Liver (tissue), 9 donors: ENCODE results near the gene CFAP126. TPM values are rescaled to one million over a fixed set of nuclear protein-coding genes. Genes with fewer than 3 reads are reported as not detected.
A peak's percentile ranks its signal among the peaks of the same experiment; 100 is the strongest.
"Not testable (repeated sequence)": the region's sequence is repeated elsewhere in the genome, so short reads cannot be mapped to it uniquely, and the experiment has no call there.

Experiments used
- DNase-seq: peaks from one replicate; pipeline ENCODE4 v3.0.0-alpha.2; 2017; ENCODE audit warnings: low spot score
- H3K27ac ChIP-seq, 2 donors: one replicate each; pipeline ENCODE4 v1.7.0; 2013; ENCODE audit warnings: inconsistent platforms in 2 of 2, low read length in 2 of 2, control low read depth in 1 of 2, low read depth in 1 of 2, mild to moderate bottlenecking in 1 of 2
- H3K27me3 ChIP-seq, 4 donors: one replicate each; pipeline versions ENCODE4 v1.6.1 to v1.7.0; 2013; ENCODE audit warnings: low read length in 3 of 4, inconsistent platforms in 1 of 4, mild to moderate bottlenecking in 1 of 4, moderate library complexity in 1 of 4; ENCODE audit not compliant: control insufficient read depth in 4 of 4, insufficient read depth in 4 of 4
- H3K36me3 ChIP-seq, 4 donors: one replicate each; pipeline versions ENCODE4 v1.6.1 to v1.7.0; 2013; ENCODE audit warnings: low read length in 3 of 4, mild to moderate bottlenecking in 3 of 4, low read depth in 1 of 4, moderate library complexity in 1 of 4; ENCODE audit not compliant: control insufficient read depth in 4 of 4, insufficient read depth in 3 of 4
- H3K4me1 ChIP-seq, 4 donors: one replicate each; pipeline versions ENCODE4 v1.6.1 to v1.7.0; 2013; ENCODE audit warnings: low read length in 3 of 4, mild to moderate bottlenecking in 3 of 4, moderate library complexity in 1 of 4; ENCODE audit not compliant: control insufficient read depth in 4 of 4, insufficient read depth in 4 of 4
- H3K4me3 ChIP-seq, 3 donors: one replicate each; pipeline versions ENCODE4 v1.6.1 to v1.7.0; 2013; ENCODE audit warnings: low read length in 3 of 3, control low read depth in 1 of 3, low read depth in 1 of 3, mild to moderate bottlenecking in 1 of 3
- H3K9ac ChIP-seq, 2 donors: one replicate each; pipeline ENCODE4 v1.7.0; 2013; ENCODE audit warnings: low read length in 2 of 2, mild to moderate bottlenecking in 2 of 2, moderate library complexity in 2 of 2, control low read depth in 1 of 2, low read depth in 1 of 2
- H3K9me3 ChIP-seq, 4 donors: one replicate each; pipeline versions ENCODE4 v1.6.1 to v1.7.0; 2013; ENCODE audit warnings: low read length in 3 of 4; ENCODE audit not compliant: control insufficient read depth in 4 of 4
- CTCF ChIP-seq: fragments of 150-350 bp; IDR thresholded peaks from 2 replicates; pipeline ENCODE4 v1.5.1; 2017; ENCODE audit warnings: improper control_type of control experiment, low read depth, low read length; ENCODE audit not compliant: missing input control
- EGR1 ChIP-seq, 2 donors: IDR thresholded peaks; 2 replicates each; pipeline ENCODE4 v1.6.1; 2016 to 2018; ENCODE audit warnings: antibody characterized with exemption in 2 of 2, low read depth in 2 of 2
- FOXA1 ChIP-seq: IDR thresholded peaks from 2 replicates; pipeline ENCODE4 v1.6.1; 2016; ENCODE audit warnings: antibody characterized with exemption
- FOXA2 ChIP-seq: IDR thresholded peaks from 2 replicates; pipeline ENCODE4 v1.6.1; 2016; ENCODE audit warnings: antibody characterized with exemption
- GABPA ChIP-seq, 2 donors: IDR thresholded peaks in 1 of 2; conservative IDR thresholded peaks in 1 of 2; 2 replicates each; pipeline ENCODE4 v1.6.1; 2016; ENCODE audit warnings: antibody characterized with exemption in 2 of 2, mild to moderate bottlenecking in 1 of 2, moderate library complexity in 1 of 2
- HNF4A ChIP-seq, 2 donors: conservative IDR thresholded peaks; 2 replicates each; pipeline ENCODE4 v1.6.1; 2016; ENCODE audit warnings: antibody characterized with exemption in 2 of 2, mild to moderate bottlenecking in 2 of 2
- HNF4G ChIP-seq: IDR thresholded peaks from 2 replicates; pipeline ENCODE4 v1.6.1; 2016; ENCODE audit warnings: antibody characterized with exemption
- JUND ChIP-seq, 2 donors: IDR thresholded peaks; 2 replicates each; pipeline ENCODE4 v1.6.1; 2016; ENCODE audit warnings: antibody characterized with exemption in 2 of 2
- NR2F2 ChIP-seq: IDR thresholded peaks from 2 replicates; pipeline ENCODE4 v1.6.1; 2016; ENCODE audit warnings: antibody characterized with exemption
- RAD21 ChIP-seq, 2 donors: IDR thresholded peaks; 2 replicates each; pipeline ENCODE4 v1.6.1; 2016; ENCODE audit warnings: antibody characterized with exemption in 2 of 2, mild to moderate bottlenecking in 2 of 2
- RXRA ChIP-seq, 2 donors: IDR thresholded peaks; 2 replicates each; pipeline ENCODE4 v1.6.1; 2017 to 2018; ENCODE audit warnings: antibody characterized with exemption in 2 of 2, mild to moderate bottlenecking in 1 of 2
- SP1 ChIP-seq: IDR thresholded peaks from 2 replicates; pipeline ENCODE4 v1.6.1; 2018; ENCODE audit warnings: antibody characterized with exemption, mild to moderate bottlenecking
- TAF1 ChIP-seq: conservative IDR thresholded peaks from 2 replicates; pipeline ENCODE4 v1.6.1; 2016; ENCODE audit warnings: antibody characterized with exemption, mild to moderate bottlenecking
- YY1 ChIP-seq: IDR thresholded peaks from 2 replicates; pipeline ENCODE4 v1.6.1; 2016; ENCODE audit warnings: antibody characterized with exemption, mild to moderate bottlenecking
- WGBS: extraction: QIAGEN DNeasy Blood & Tissue Kit; methylation state at CpG from one replicate; pipeline ENCODE4 v1.1.7; 2013; 5-methylcytosine and 5-hydroxymethylcytosine counted together
- polyA plus RNA-seq, 2 donors: library from polyadenylated mRNA; stranded (reverse) in 1 of 2; unstranded in 1 of 2; fragments of 200-250 nt in 1 of 2; fragments of >200 nt in 1 of 2; fragmentation: Nextera tagmentation in 1 of 2; extraction: Ambion mirVana in 1 of 2; gene quantifications; one replicate each; pipeline versions ENCODE4 v1.2.1 to v1.2.3, GENCODE V29; 2013 to 2015
- total RNA-seq, 2 donors: library from RNA; depleted of rRNA; stranded (reverse); fragments of >200 nt; gene quantifications; one replicate each; pipeline ENCODE4 v1.2.3, GENCODE V29; 2014
- TF ChIP-seq, protein P1 (sequence below): IDR thresholded peaks from 2 replicates; pipeline ENCODE4 v1.6.1; 2016; ENCODE audit warnings: antibody characterized with exemption
- TF ChIP-seq, protein P2 (sequence below): IDR thresholded peaks from 2 replicates; pipeline ENCODE4 v1.6.1; 2016; ENCODE audit warnings: antibody characterized with exemption
- TF ChIP-seq, protein P3 (sequence below): IDR thresholded peaks from 2 replicates; pipeline ENCODE4 v1.6.1; 2016; ENCODE audit warnings: antibody characterized with exemption
- TF ChIP-seq, protein P4 (sequence below): IDR thresholded peaks from 2 replicates; pipeline ENCODE4 v1.6.1; 2016; ENCODE audit warnings: antibody characterized with exemption, mild to moderate bottlenecking
- donor health status: healthy.
- donor health status: healthy.
- donor health status: healthy.
- donor health status: healthy.
- donor health status: healthy.

The CFAP126 gene
- total and polyA plus RNA-seq, 4 donors = not detected

DNA sequence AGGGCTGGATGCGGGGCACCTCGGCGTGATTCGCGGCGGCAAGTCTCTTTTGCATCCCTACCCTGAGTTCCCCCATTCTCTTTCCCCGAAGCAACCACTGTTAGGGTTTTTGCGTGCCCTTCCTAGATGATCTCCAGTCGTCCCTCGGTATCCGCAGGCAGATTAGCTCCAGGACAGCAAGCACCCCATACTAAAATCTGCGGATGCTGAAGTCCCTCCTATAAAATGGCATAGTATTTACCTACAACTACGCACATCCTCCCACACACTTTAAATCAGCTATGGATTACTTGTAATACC, 22.8 kb upstream of the CFAP126 start:
- Histone ChIP-seq H3K27ac (peak overlapping the region; percentile 74 to 81), H3K27me3 (no peaks in the 10 kb centered on the region), H3K4me1 (peaks cover 0 to 8% (median 3%) of the 10 kb centered on the region in 4 donors), H3K36me3 (no peaks in the 10 kb centered on the region), H3K4me3 (peak overlapping the region in 2 of 3 donors; percentile 59 to 82), H3K9ac (peak overlapping the region in 1 of 2 donors; percentile 70), H3K9me3 (no peaks in the 10 kb centered on the region)
- no peak for DNase-seq
- WGBS = 17% methylated on average over 13 of the region's 13 CpGs
- peak; percentile 2 for TF ChIP-seq YY1
- TF ChIP-seq RAD21 (IDR thresholded peaks at IDR 0.05) = no peak

DNA sequence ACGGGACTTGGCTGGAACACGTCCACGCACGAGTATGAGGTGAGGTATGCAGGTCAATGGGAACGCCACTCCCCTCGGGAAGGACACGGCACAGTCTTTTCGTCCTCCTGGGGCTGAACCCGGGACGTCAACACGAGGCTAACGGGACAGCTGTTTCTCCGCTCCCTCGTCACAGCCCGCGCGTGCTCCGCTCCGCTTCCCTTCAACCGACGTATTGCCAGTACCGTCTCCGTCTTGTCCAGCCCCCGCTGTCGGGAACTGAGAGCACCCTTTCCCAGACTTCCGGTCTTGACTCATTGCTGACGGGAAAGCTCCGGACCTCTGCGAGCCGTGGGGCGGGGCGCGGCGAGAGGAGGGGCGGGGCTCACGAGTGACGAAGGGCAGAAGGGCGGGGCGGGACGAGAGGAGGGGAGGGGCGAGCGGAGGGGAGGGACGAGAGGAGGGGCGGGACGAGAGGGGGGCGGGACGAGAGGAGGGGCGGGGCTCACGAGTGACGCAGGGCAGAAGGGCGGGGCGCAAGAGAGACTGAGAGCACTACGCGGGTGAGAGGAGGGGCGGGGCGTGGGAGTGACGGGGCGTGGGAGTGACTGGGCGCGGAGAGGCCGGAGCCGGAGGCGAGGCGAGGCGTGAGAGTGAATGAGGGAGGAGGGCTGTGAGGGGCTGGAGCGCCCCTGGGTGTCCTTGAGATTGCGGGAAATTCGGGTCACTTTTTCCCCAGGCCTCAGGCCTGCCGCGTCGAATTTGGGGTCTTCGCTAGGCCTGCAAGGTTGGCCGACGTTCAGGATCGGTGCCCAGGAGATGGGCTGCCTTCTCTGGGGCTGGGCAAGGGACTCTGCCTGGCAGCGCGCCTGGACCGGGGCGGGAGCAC, 22.2 kb upstream of the CFAP126 start:
- peak; percentile 96 to 97 for TF ChIP-seq JUND (IDR thresholded peaks at IDR 0.05)
- TF ChIP-seq, protein P1, sequence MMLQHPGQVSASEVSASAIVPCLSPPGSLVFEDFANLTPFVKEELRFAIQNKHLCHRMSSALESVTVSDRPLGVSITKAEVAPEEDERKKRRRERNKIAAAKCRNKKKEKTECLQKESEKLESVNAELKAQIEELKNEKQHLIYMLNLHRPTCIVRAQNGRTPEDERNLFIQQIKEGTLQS = peak; percentile 86
- peak; percentile 87 for TF ChIP-seq SP1
- TF ChIP-seq NR2F2 = peak; percentile 57
- peak; percentile 26 to 49 for TF ChIP-seq HNF4A (conservative IDR thresholded peaks at IDR 0.05)
- peak; percentile 75 for TF ChIP-seq YY1
- no peak for TF ChIP-seq RAD21 (IDR thresholded peaks at IDR 0.05)
- no peak for TF ChIP-seq FOXA1
- TF ChIP-seq, protein P2, sequence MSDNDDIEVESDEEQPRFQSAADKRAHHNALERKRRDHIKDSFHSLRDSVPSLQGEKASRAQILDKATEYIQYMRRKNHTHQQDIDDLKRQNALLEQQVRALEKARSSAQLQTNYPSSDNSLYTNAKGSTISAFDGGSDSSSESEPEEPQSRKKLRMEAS = no peak
- TF ChIP-seq, protein P3, sequence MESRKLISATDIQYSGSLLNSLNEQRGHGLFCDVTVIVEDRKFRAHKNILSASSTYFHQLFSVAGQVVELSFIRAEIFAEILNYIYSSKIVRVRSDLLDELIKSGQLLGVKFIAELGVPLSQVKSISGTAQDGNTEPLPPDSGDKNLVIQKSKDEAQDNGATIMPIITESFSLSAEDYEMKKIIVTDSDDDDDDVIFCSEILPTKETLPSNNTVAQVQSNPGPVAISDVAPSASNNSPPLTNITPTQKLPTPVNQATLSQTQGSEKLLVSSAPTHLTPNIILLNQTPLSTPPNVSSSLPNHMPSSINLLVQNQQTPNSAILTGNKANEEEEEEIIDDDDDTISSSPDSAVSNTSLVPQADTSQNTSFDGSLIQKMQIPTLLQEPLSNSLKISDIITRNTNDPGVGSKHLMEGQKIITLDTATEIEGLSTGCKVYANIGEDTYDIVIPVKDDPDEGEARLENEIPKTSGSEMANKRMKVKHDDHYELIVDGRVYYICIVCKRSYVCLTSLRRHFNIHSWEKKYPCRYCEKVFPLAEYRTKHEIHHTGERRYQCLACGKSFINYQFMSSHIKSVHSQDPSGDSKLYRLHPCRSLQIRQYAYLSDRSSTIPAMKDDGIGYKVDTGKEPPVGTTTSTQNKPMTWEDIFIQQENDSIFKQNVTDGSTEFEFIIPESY = peak; percentile 56
- TF ChIP-seq TAF1 = peak; percentile 79
- peak; percentile 20 for TF ChIP-seq FOXA2
- TF ChIP-seq, protein P4, sequence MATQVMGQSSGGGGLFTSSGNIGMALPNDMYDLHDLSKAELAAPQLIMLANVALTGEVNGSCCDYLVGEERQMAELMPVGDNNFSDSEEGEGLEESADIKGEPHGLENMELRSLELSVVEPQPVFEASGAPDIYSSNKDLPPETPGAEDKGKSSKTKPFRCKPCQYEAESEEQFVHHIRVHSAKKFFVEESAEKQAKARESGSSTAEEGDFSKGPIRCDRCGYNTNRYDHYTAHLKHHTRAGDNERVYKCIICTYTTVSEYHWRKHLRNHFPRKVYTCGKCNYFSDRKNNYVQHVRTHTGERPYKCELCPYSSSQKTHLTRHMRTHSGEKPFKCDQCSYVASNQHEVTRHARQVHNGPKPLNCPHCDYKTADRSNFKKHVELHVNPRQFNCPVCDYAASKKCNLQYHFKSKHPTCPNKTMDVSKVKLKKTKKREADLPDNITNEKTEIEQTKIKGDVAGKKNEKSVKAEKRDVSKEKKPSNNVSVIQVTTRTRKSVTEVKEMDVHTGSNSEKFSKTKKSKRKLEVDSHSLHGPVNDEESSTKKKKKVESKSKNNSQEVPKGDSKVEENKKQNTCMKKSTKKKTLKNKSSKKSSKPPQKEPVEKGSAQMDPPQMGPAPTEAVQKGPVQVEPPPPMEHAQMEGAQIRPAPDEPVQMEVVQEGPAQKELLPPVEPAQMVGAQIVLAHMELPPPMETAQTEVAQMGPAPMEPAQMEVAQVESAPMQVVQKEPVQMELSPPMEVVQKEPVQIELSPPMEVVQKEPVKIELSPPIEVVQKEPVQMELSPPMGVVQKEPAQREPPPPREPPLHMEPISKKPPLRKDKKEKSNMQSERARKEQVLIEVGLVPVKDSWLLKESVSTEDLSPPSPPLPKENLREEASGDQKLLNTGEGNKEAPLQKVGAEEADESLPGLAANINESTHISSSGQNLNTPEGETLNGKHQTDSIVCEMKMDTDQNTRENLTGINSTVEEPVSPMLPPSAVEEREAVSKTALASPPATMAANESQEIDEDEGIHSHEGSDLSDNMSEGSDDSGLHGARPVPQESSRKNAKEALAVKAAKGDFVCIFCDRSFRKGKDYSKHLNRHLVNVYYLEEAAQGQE = peak; percentile 94
- peak; percentile 59 to 86 for TF ChIP-seq EGR1 (IDR thresholded peaks at IDR 0.05; ENCODE audit: low read depth in 2 of 2)
- TF ChIP-seq GABPA (IDR thresholded peaks at IDR 0.05 in 1 of 2, conservative IDR thresholded peaks at IDR 0.05 in 1 of 2) = peak; percentile 72 to 90
- TF ChIP-seq CTCF = peak; percentile 1
- TF ChIP-seq RXRA (IDR thresholded peaks at IDR 0.05) = peak; percentile 67 to 76
- no peak for TF ChIP-seq HNF4G
- Histone ChIP-seq H3K36me3 (no peaks in the 10 kb centered on the region), H3K4me1 (peaks cover 0 to 8% (median 3%) of the 10 kb centered on the region in 4 donors), H3K9ac (peak overlapping the region; percentile 66 to 72), H3K4me3 (peak overlapping the region; percentile 59 to 82 (median 60)), H3K9me3 (no peaks in the 10 kb centered on the region), H3K27me3 (no peaks in the 10 kb centered on the region), H3K27ac (peak overlapping the region; percentile 88 to 95)
- DNase-seq = peak; percentile 98
- WGBS = under 1% methylated on average over 77 of the region's 79 CpGs

DNA sequence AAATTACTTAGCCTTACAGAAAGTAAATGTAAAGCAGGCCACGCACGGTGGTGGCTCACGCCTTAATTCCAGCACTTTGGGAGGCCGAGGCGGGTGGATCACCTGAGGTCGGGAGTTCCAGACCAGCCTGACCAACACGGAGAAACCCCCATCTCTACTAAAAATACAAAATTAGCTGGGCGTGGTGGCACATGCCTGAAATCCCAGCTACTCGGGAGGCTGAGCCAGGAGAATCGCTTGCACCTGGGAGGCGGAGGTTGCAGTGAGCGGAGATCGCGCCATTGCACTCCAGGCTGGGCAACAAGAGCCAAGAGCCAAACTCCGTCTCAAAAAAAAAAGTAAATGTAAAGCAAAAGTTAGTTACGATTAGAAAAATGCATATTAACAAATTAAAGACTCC, 21.5 kb upstream of the CFAP126 start:
- peak overlapping the region; percentile 88 to 95 for H3K27ac ChIP-seq
- H3K36me3 ChIP-seq, H3K9me3 ChIP-seq: not testable (repeated sequence)

More for the DNA sequence above, 21.5 kb upstream of the CFAP126 start:
- Histone ChIP-seq H3K9ac (peak overlapping the region; percentile 66 to 72), H3K4me3 (peak overlapping the region; percentile 9 to 56 (median 41))
- 76% methylated on average over 16 of the region's 16 CpGs for WGBS
- DNase-seq, H3K27me3 ChIP-seq, H3K4me1 ChIP-seq: not testable (repeated sequence)
